ENCODE measurements around the gene PCCA.

PCCA gene

DNA sequence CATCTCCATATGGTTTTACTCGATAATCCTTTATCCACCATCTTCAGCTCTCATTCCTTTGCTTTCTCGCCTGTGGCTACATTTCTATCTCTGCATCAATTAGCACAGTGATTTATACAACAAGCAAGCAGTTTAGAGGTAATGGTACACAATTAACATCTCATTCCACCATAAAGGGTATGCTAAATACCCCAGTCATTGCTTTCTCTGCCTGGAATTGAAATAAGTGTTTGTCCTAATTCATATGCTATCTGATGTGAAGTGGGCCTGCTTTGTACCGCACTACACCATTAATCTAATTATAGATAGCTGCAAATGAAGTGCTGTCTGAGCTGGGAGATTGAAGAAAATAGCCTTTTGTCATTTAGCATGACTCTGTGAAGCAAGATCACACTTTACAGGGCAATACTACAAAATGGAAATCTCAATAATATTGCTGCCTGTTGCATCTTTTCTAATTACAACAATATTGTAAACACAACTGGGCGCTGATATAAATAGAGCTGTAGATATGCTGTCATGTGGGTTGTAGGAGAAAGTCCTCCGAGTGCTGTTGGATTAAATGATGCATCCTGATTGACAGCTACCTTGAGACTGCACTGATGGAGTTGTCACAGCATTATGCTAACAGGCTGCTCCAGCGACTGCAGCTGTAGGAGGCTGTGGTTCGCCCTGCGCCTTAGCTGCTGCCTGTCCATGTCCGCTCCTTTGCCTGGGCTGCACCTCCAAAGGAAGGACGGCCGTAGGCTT, 421.5 kb downstream of the PCCA start:
- Histone ChIP-seq H2AK5ac (ENCODE audit: low read length) (no peak overlapping the region), H3K18ac (ENCODE audit: low read length) (no peak overlapping the region), H3K4me3 (ENCODE audit: low read depth, low read length) (no peak overlapping the region), H3K14ac (ENCODE audit: low read length) (no peak overlapping the region), H2AFZ (ENCODE audit: insufficient read depth, low read length, poor library complexity) (no peak overlapping the region), H3K9ac (ENCODE audit: low read length) (no peak overlapping the region), H3K9me3 (ENCODE audit: insufficient read depth, low read depth, low read length) (peaks cover 2% of the 10 kb centered on the region), H3K4ac (ENCODE audit: low read depth, low read length) (no peak overlapping the region), H4K12ac (ENCODE audit: low read depth, low read length) (no peak overlapping the region), H3K4me2 (ENCODE audit: low read length) (no peak overlapping the region), H2BK5ac (ENCODE audit: low read depth, low read length, poor library complexity) (no peak overlapping the region), H3K36me3 (ENCODE audit: control insufficient read depth in 1 of 2, insufficient read depth in 2 of 2, low read length in 2 of 2) (peaks cover 0 to under 1% of the 10 kb centered on the region in 2 experiments), H4K8ac (ENCODE audit: low read depth, low read length) (no peak overlapping the region), H3K27ac (ENCODE audit: low read depth, low read length) (no peak overlapping the region), H4K91ac (ENCODE audit: low read depth, low read length) (no peak overlapping the region), H2BK12ac (ENCODE audit: low read length) (no peak overlapping the region), H2BK120ac (ENCODE audit: insufficient read depth, low read length, poor library complexity) (no peak overlapping the region), H3K27me3 (ENCODE audit: insufficient read depth, low read length) (no peaks in the 10 kb centered on the region), H3K23ac (ENCODE audit: low read length) (no peak overlapping the region), H3K79me1 (ENCODE audit: low read length) (no peaks in the 10 kb centered on the region), H3K4me1 (ENCODE audit: control insufficient read depth in 1 of 2, insufficient read depth in 2 of 2, low read length in 2 of 2) (no peaks in the 10 kb centered on the region), H3K79me2 (ENCODE audit: control insufficient read depth, insufficient read depth, low read length, poor library complexity) (no peaks in the 10 kb centered on the region)
- no CpG with 5 or more reads among the region's 11 CpGs for WGBS (ENCODE audit: extremely low coverage, insufficient coverage, insufficient read length)
- DNase-seq = no peak

DNA sequence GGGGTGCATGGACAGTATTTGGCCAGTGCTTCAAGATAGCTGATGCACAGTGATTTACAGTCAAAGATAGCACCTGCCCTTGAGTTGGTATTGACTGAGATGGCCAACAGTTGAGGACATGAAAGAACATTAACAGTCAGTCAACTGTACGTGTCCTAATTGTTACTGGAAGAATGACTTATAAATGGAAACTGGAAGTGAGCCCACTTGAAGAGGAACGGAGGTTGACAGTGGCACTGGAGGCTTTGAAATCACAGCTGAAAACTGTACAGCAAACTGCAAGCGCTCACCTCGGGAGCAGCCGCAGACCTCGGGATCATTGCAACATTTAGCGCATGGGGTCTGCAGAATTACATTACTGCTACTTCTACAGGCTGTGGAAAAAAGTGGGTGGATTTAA, 422.6 kb downstream of the PCCA start:
- no peak for DNase-seq
- H4K91ac ChIP-seq (ENCODE audit: low read depth, low read length) = no peak overlapping the region
- no peak overlapping the region for H3K27ac ChIP-seq (ENCODE audit: low read depth, low read length)
- H2BK12ac ChIP-seq (ENCODE audit: low read length) = no peak overlapping the region
- H3K27me3 ChIP-seq (ENCODE audit: insufficient read depth, low read length) = no peaks in the 10 kb centered on the region
- no peaks in the 10 kb centered on the region for H3K79me1 ChIP-seq (ENCODE audit: low read length)
- H3K4me1 ChIP-seq (ENCODE audit: control insufficient read depth in 1 of 2, insufficient read depth in 2 of 2, low read length in 2 of 2) = no peaks in the 10 kb centered on the region
- H3K79me2 ChIP-seq (ENCODE audit: control insufficient read depth, insufficient read depth, low read length, poor library complexity) = no peaks in the 10 kb centered on the region
- H2AK5ac ChIP-seq (ENCODE audit: low read length) = no peak overlapping the region
- H4K12ac ChIP-seq (ENCODE audit: low read depth, low read length) = no peak overlapping the region
- no peak overlapping the region for H2BK5ac ChIP-seq (ENCODE audit: low read depth, low read length, poor library complexity)
- H3K4me2 ChIP-seq (ENCODE audit: low read length) = no peak overlapping the region
- H3K9ac ChIP-seq (ENCODE audit: low read length) = no peak overlapping the region
- no peak overlapping the region for H2AFZ ChIP-seq (ENCODE audit: insufficient read depth, low read length, poor library complexity)
- no peak overlapping the region for H4K8ac ChIP-seq (ENCODE audit: low read depth, low read length)
- WGBS (ENCODE audit: extremely low coverage, insufficient coverage, insufficient read length) = no CpG with 5 or more reads among the region's 7 CpGs
- no peak overlapping the region for H3K4ac ChIP-seq (ENCODE audit: low read depth, low read length)
- no peak overlapping the region for H3K23ac ChIP-seq (ENCODE audit: low read length)
- no peak overlapping the region for H2BK120ac ChIP-seq (ENCODE audit: insufficient read depth, low read length, poor library complexity)
- peaks cover 2% of the 10 kb centered on the region for H3K9me3 ChIP-seq (ENCODE audit: insufficient read depth, low read depth, low read length)
- no peak overlapping the region for H3K4me3 ChIP-seq (ENCODE audit: low read depth, low read length)
- H3K14ac ChIP-seq (ENCODE audit: low read length) = no peak overlapping the region
- H3K36me3 ChIP-seq (ENCODE audit: control insufficient read depth in 1 of 2, insufficient read depth in 2 of 2, low read length in 2 of 2) = peaks cover 0 to 2% of the 10 kb centered on the region in 2 experiments
- no peak overlapping the region for H3K18ac ChIP-seq (ENCODE audit: low read length)

DNA sequence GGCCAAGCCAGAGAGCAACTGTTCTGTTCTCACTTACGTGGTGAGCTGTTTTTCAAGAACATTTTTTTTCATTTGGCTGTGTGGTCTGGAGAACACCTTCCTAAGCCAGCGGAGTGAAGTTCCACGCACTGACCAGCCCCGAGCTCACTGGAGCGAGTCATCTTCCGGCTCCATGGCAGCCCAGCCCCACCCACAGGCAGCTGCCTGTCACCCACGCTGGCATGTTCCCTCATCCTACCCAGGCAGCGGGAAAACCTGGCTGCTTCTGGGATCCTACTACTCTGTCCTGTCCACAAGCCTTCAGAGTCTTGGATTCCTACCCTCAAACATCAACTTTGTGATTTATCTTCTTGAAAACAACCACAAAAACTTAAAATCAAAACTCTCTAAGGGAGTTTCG, 423.5 kb downstream of the PCCA start:
- H3K79me2 ChIP-seq (ENCODE audit: control insufficient read depth, insufficient read depth, low read length, poor library complexity) = no peaks in the 10 kb centered on the region
- no peaks in the 10 kb centered on the region for H3K4me1 ChIP-seq (ENCODE audit: control insufficient read depth in 1 of 2, insufficient read depth in 2 of 2, low read length in 2 of 2)
- no peak overlapping the region for H4K8ac ChIP-seq (ENCODE audit: low read depth, low read length)
- H3K79me1 ChIP-seq (ENCODE audit: low read length) = no peaks in the 10 kb centered on the region
- no peak overlapping the region for H4K91ac ChIP-seq (ENCODE audit: low read depth, low read length)
- H3K23ac ChIP-seq (ENCODE audit: low read length) = no peak overlapping the region
- no peak overlapping the region for H2BK5ac ChIP-seq (ENCODE audit: low read depth, low read length, poor library complexity)
- H3K18ac ChIP-seq (ENCODE audit: low read length) = no peak overlapping the region
- WGBS (ENCODE audit: extremely low coverage, insufficient coverage, insufficient read length) = no CpG with 5 or more reads among the region's 9 CpGs
- H3K36me3 ChIP-seq (ENCODE audit: control insufficient read depth in 1 of 2, insufficient read depth in 2 of 2, low read length in 2 of 2) = peaks cover 0 to 2% of the 10 kb centered on the region in 2 experiments
- no peak overlapping the region for H3K4me3 ChIP-seq (ENCODE audit: low read depth, low read length)
- no peak overlapping the region for H4K12ac ChIP-seq (ENCODE audit: low read depth, low read length)
- H3K4me2 ChIP-seq (ENCODE audit: low read length) = no peak overlapping the region
- no peak overlapping the region for H3K4ac ChIP-seq (ENCODE audit: low read depth, low read length)
- DNase-seq = peak in 1 of 2 donors; percentile 6
- H2AK5ac ChIP-seq (ENCODE audit: low read length) = no peak overlapping the region
- no peak overlapping the region for H3K9ac ChIP-seq (ENCODE audit: low read length)
- H3K27ac ChIP-seq (ENCODE audit: low read depth, low read length) = no peak overlapping the region
- no peaks in the 10 kb centered on the region for H3K27me3 ChIP-seq (ENCODE audit: insufficient read depth, low read length)
- H2BK120ac ChIP-seq (ENCODE audit: insufficient read depth, low read length, poor library complexity) = no peak overlapping the region
- no peak overlapping the region for H2BK12ac ChIP-seq (ENCODE audit: low read length)
- H3K14ac ChIP-seq (ENCODE audit: low read length) = no peak overlapping the region
- peaks cover 2% of the 10 kb centered on the region for H3K9me3 ChIP-seq (ENCODE audit: insufficient read depth, low read depth, low read length)
- no peak overlapping the region for H2AFZ ChIP-seq (ENCODE audit: insufficient read depth, low read length, poor library complexity)

DNA sequence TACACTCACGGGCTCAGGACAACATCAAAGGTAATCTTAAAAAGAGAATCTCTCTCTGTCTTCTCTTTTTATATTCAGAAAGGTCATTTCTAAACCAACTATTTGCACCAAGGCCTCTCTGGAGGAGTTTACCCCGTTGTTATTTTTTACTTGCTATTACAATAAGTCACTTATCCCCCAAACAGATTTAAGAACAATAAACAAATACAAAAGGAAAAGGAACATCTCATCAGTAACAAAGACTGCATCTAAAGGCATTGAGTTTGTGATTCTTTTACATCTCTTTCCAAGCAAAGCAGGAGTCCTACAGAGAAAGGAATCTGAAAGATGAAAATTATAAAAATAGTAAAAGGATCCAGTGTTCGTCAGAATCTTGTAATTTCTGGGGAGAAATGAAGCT, 424.3 kb downstream of the PCCA start:
- no peak overlapping the region for H3K14ac ChIP-seq (ENCODE audit: low read length)
- no peak overlapping the region for H3K9ac ChIP-seq (ENCODE audit: low read length)
- no peak overlapping the region for H4K12ac ChIP-seq (ENCODE audit: low read depth, low read length)
- DNase-seq = no peak
- H3K27ac ChIP-seq (ENCODE audit: low read depth, low read length) = no peak overlapping the region
- no peak overlapping the region for H2BK5ac ChIP-seq (ENCODE audit: low read depth, low read length, poor library complexity)
- H3K4me2 ChIP-seq (ENCODE audit: low read length) = no peak overlapping the region
- no CpG with 5 or more reads among the region's 3 CpGs for WGBS (ENCODE audit: extremely low coverage, insufficient coverage, insufficient read length)
- no peak overlapping the region for H3K4ac ChIP-seq (ENCODE audit: low read depth, low read length)
- no peak overlapping the region for H3K23ac ChIP-seq (ENCODE audit: low read length)
- H2AK5ac ChIP-seq (ENCODE audit: low read length) = no peak overlapping the region
- H3K27me3 ChIP-seq (ENCODE audit: insufficient read depth, low read length) = no peaks in the 10 kb centered on the region
- no peak overlapping the region for H2AFZ ChIP-seq (ENCODE audit: insufficient read depth, low read length, poor library complexity)
- H3K4me3 ChIP-seq (ENCODE audit: low read depth, low read length) = no peak overlapping the region
- peaks cover 2% of the 10 kb centered on the region for H3K9me3 ChIP-seq (ENCODE audit: insufficient read depth, low read depth, low read length)
- no peak overlapping the region for H3K18ac ChIP-seq (ENCODE audit: low read length)
- H4K91ac ChIP-seq (ENCODE audit: low read depth, low read length) = no peak overlapping the region
- H3K36me3 ChIP-seq (ENCODE audit: control insufficient read depth in 1 of 2, insufficient read depth in 2 of 2, low read length in 2 of 2) = peaks cover 0 to 2% of the 10 kb centered on the region in 2 experiments
- H2BK120ac ChIP-seq (ENCODE audit: insufficient read depth, low read length, poor library complexity) = no peak overlapping the region
- no peak overlapping the region for H2BK12ac ChIP-seq (ENCODE audit: low read length)
- H3K79me2 ChIP-seq (ENCODE audit: control insufficient read depth, insufficient read depth, low read length, poor library complexity) = no peaks in the 10 kb centered on the region
- no peak overlapping the region for H4K8ac ChIP-seq (ENCODE audit: low read depth, low read length)
- H3K4me1 ChIP-seq (ENCODE audit: control insufficient read depth in 1 of 2, insufficient read depth in 2 of 2, low read length in 2 of 2) = no peaks in the 10 kb centered on the region
- H3K79me1 ChIP-seq (ENCODE audit: low read length) = no peaks in the 10 kb centered on the region
